HT1080 (cell line): Measurements from ENCODE around the gene FBXW9. TPM values are rescaled to one million over a fixed set of nuclear protein-coding genes. Genes with fewer than 3 reads are reported as not detected.
"Not testable (repeated sequence)": the region's sequence is repeated elsewhere in the genome, so short reads cannot be mapped to it uniquely, and the experiment has no call there.

Experiments
- DNase-seq: peaks from one replicate; pipeline ENCODE4 v3.0.0-alpha.2; 2015; ENCODE audit warnings: low read depth
- total RNA-seq: library from RNA; depleted of rRNA; stranded (reverse); fragments of >200 nt; shearing (Covaris generic); gene quantifications from 2 replicates; pipeline ENCODE4 v1.2.3, GENCODE V29; 2014

FBXW9 gene
- total RNA-seq, 1 experiment from 2014 or later, result 22.2 TPM

- DNase-seq, result peak; percentile 99
These were observed 15.1 kb downstream of the FBXW9 start, which contains the start of gene DHPS for GRCh38 chr19:12681074-12681987. DHPS (minus strand) TSS chr19:12681880; CDS start chr19:12681766, 114 bp downstream.

GRCh38 chr19:12680034-12680433 lies 16.4 kb downstream of the FBXW9 start:
- no peak for DNase-seq

- not testable (repeated sequence) for DNase-seq
These were observed 18.4 kb downstream of the FBXW9 start for GRCh38 chr19:12678039-12678438.

GRCh38 chr19:12676928-12677327 lies 19.5 kb downstream of the FBXW9 start:
- DNase-seq, result no peak

GRCh38 chr19:12676384-12676792 lies 20.0 kb downstream of the FBXW9 start:
- DNase-seq, result peak; percentile 68

GRCh38 chr19:12675940-12676339 lies 20.5 kb downstream of the FBXW9 start:
- no peak for DNase-seq

GRCh38 chr19:12675399-12675798 lies 21.0 kb downstream of the FBXW9 start:
- no peak for DNase-seq

GRCh38 chr19:12672744-12673143 lies 23.7 kb downstream of the FBXW9 start:
- no peak for DNase-seq

GRCh38 chr19:12670159-12670928 lies 26.1 kb downstream of the FBXW9 start:
- no peak for DNase-seq

GRCh38 chr19:12669270-12670158 lies 26.9 kb downstream of the FBXW9 start:
- DNase-seq, result peak; percentile 67

GRCh38 chr19:12668932-12669269 lies 27.5 kb downstream of the FBXW9 start:
- peak; percentile 40 for DNase-seq

- no peak for DNase-seq
These were observed 28.1 kb downstream of the FBXW9 start for GRCh38 chr19:12668346-12668745.

GRCh38 chr19:12667731-12668302 lies 28.6 kb downstream of the FBXW9 start:
- DNase-seq, result no peak

- DNase-seq, result peak; percentile 70
These were observed 30.0 kb downstream of the FBXW9 start, which contains the start of the genes MAN2B1 and WDR83 for GRCh38 chr19:12666265-12667048. MAN2B1 (minus strand) TSS chr19:12666742; CDS start chr19:12666701, 41 bp downstream. WDR83 (plus strand) TSS chr19:12666807; CDS start chr19:12669791, 2,984 bp downstream.

- DNase-seq, result no peak
These were observed 30.7 kb downstream of the FBXW9 start for GRCh38 chr19:12665671-12666264.

GRCh38 chr19:12665281-12665573 lies 31.2 kb downstream of the FBXW9 start:
- DNase-seq, result no peak

GRCh38 chr19:12664406-12665280 lies 31.8 kb downstream of the FBXW9 start:
- no peak for DNase-seq

- DNase-seq, result no peak
These were observed 35.5 kb downstream of the FBXW9 start for GRCh38 chr19:12660980-12661379.

GRCh38 chr19:12657966-12658365 lies 38.5 kb downstream of the FBXW9 start:
- DNase-seq, result no peak
